Fibroblast of the aortic adventitia (primary cell): ENCODE measurements around the gene SMS. TPM values are rescaled to one million over a fixed set of nuclear protein-coding genes. Genes with fewer than 3 reads are reported as not detected.

ENCODE experiments used
- DNase-seq: peaks from one replicate; pipeline ENCODE4 v3.0.0-alpha.2; 2010; ENCODE audit warnings: low read depth
- H3K4me3 ChIP-seq: 2 replicates; pipeline ENCODE4 v1.5.1; 2011; ENCODE audit warnings: low read depth, mild to moderate bottlenecking, control low read depth, low read length, moderate library complexity
- CTCF ChIP-seq: IDR thresholded peaks from 2 replicates; pipeline ENCODE4 v1.5.1; 2011; ENCODE audit warnings: mild to moderate bottlenecking, low read length, control low read depth, inconsistent platforms; ENCODE audit not compliant: insufficient read depth
- total RNA-seq: library from RNA; depleted of rRNA; stranded (reverse); fragments of >200 nt; gene quantifications from 2 replicates; pipeline ENCODE4 v1.2.3, GENCODE V29; 2012; ENCODE audit warnings: low replicate concordance

The SMS gene
- total RNA-seq, 1 donor, result 214 TPM

- no peak overlapping the region for H3K4me3 ChIP-seq
- TF ChIP-seq CTCF, result no peak
- DNase-seq, result no peak
These were observed 86.2 kb downstream of the SMS start for GRCh38 chrX:22026731-22027130.

GRCh38 chrX:22032084-22032483 is 91.6 kb downstream of the SMS start, which contains the start of gene PHEX:
Gene PHEX, plus strand, starts transcription at chrX:22032325. Its CDS starts 681 bp downstream, at chrX:22033006.
- H3K4me3 ChIP-seq, result no peak within 1 kb of the TSS
- TF ChIP-seq CTCF, result no peak
- no peak for DNase-seq

- TF ChIP-seq CTCF, result no peak
- H3K4me3 ChIP-seq, result no peak overlapping the region
- DNase-seq, result no peak
These were observed 92.0 kb downstream of the SMS start for GRCh38 chrX:22032506-22032905.

- no peak for TF ChIP-seq CTCF
- no peak overlapping the region for H3K4me3 ChIP-seq
- DNase-seq, result no peak
These were observed 93.3 kb downstream of the SMS start for GRCh38 chrX:22033818-22034217.

GRCh38 chrX:22035236-22035635 is 94.7 kb downstream of the SMS start:
- no peak for DNase-seq
- H3K4me3 ChIP-seq, result no peak overlapping the region
- no peak for TF ChIP-seq CTCF

- H3K4me3 ChIP-seq, result no peak overlapping the region
- no peak for TF ChIP-seq CTCF
- DNase-seq, result no peak
These were observed 96.7 kb downstream of the SMS start for GRCh38 chrX:22037225-22037624.

GRCh38 chrX:22037911-22038537 is 97.5 kb downstream of the SMS start:
- H3K4me3 ChIP-seq, result no peak overlapping the region
- TF ChIP-seq CTCF, result no peak
- DNase-seq, result no peak
